ENCODE results near the gene AQR.
"Not testable (repeated sequence)": the region's sequence is repeated elsewhere in the genome, so short reads cannot be mapped to it uniquely, and the experiment has no call there.

AQR gene

DNA sequence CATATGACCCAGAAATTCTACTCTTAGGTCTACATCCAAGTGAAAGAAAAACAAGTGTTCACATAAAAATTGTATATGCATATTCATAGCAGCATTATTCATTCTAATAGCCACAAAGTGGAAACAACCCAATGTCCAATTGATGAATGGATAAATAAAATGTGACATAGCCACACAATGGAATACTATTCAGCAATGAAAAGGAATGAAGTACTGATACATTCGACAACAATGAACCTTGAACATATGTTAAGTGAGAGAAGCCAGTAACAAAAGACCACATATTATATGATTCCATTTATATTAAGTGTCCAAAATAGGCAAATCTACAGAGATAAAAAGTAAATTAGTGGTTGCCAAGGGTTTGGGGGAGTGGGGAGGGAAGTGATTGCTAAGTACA lies 104.0 kb downstream of the AQR start:
- no peak for DNase-seq

DNA sequence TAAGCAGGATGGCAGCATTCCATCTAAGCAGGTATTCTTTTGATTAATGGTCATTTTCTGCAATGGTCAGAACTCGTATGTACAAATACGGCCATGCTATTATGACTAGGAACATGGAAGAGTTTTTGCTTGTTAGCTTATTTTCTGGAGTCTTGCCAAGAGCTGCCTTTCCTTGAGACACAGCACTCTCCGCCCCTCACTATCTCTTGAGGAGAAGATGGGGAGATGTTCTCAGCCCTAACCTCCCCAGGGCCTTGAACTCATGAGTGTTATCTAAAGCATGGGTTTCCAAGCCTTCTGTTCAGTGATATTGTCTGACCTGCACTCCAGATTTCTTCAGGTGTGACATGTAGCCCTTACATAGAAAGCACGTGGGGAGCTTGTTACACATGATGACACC lies 108.3 kb downstream of the AQR start:
- DNase-seq = no peak

DNA sequence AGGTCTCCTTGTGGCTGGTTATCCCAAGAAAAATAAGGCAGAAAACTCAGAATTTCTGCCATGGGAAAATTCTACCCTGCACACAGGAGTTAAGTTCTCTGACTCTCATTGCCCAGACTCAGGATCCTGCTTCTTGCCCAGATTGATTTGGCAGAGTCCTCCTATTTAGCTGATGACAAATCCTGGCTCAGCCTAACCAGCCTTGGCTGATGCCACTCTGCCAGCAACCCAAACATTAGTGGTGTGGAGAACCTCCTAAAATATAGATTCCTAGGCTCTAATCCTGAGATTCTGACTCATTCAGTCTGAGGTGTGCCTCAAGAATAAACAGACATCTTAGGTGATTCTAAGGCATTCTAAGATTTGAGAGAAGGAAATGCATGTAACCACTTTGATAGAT lies 113.6 kb downstream of the AQR start:
- no peak for DNase-seq

DNA sequence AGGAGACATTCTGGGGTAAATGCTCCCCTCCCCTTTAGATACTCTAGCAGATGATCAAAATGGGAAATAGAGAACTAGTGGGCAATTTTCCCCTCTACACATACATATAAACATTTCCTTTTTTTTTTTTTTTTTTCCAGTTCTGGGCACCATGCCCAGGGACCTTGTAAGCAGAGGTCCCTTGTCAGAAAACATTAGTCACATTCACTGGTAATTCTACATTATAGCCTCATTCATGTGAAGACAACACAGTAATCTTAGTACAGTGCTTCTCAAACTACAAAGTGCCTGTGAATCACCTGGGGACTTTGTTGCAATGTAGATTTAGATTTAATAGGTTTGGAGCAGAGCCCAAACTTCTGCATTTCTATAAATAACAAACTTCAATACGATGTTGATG lies 114.1 kb downstream of the AQR start:
- DNase-seq = no peak

DNA sequence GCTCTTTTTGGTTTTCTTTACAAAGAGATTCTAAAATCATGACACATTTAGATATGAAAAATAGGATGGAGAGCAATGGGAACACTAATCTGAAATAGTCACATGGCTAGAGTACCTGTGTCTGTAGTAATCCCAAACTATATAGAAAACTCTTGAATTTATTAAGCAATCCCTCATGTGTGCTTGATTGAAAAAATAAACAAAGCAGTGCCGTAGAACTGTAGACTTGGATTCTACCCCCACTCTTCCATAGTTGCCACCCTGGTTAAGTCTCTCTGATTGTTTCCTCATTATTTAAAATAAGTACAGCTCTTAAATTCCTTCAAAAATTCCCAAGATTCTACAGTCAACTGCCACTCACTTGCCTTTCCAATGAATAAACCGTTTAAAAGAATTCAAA lies 115.3 kb downstream of the AQR start:
- no peak for DNase-seq

DNA sequence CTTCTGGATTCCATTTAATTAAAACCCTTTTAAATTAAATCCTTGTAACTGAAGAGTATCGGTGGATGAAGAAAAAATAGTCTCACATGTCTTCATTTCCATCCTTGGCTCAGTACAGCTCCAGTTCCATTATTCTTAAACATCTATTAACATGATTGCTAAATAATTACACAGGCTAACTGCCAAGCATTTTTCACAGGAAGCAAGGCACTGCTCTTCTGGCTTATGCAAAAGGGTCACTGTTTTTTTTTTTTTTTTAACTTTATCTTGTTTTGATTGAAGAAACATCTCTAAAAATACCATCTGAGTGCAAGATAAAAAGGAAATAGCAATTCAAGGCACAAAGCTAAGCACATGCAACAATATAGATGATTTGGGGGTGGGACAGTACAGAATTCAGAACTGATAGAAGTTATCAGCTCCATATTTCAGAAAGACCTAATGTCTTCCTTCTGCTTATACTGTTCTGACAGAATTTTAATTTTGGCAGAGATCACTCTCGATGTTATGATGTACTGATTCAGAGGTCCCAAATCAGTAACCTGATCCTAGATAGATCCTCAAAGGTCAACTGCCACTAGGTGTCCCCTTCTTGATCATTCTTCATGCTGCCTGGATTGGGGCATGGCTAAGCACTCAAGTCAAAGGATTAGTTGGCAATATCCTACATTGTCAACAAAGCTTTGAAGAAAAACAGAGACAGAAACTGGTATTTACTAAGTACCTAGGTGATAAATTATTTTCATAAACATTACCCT lies 116.4 kb downstream of the AQR start:
- DNase-seq = no peak

DNA sequence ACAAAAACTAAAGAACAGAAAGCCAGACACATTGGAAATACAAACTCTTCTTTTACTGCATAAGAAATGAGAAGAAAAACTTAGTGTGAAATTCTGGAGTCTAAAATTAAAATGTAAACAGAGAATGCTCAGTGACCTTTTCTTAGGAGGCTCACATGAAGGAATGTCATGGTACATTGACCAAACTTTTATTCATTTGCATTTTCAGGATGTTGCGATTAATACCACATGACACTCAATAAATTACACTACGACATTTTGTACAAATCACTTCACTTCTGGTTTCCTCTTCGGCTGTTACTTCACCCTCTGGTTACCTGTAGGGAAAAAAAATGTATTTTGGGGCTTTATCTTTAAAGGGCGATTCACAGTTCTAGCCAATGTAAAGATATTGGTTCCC lies 117.8 kb downstream of the AQR start:
- no peak for DNase-seq

DNA sequence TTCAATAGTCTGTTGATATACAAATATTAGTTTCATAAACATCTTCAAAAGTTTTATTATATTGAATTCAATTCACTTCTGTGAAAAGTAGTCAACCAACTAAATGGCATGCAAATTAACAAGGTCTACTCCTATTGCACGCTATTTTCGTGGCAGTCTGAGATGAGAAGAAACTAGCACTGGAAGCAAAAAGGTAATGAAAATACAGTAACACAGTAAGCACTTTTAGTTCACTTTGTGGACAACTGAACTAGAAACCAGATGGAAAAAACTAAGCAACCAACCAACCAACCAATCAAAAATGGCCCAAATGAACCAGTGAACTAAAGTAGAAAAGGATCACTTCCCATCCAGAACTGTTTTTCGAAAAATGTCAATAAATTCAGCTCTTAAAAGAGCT lies 118.5 kb downstream of the AQR start:
- no peak for DNase-seq

DNA sequence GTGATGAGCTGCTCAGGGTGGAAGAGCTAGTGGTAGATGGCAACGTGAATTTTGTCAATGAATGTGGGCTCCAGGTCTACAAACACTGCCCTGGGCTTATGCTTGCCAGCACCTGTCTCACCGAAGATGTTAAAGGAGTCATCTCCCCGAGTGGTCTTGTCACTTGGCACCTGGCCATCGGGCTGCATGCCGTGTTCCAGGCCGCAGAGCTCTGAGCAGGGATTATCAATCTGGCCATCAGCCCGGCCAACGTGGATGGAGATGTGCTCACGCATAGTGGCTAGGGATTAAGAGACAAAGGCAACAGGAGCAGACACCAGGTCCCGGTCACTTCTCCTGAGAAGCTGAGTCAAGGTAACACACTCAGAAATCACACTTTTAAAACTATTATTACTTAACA lies 119.4 kb downstream of the AQR start:
- no peak for DNase-seq

DNA sequence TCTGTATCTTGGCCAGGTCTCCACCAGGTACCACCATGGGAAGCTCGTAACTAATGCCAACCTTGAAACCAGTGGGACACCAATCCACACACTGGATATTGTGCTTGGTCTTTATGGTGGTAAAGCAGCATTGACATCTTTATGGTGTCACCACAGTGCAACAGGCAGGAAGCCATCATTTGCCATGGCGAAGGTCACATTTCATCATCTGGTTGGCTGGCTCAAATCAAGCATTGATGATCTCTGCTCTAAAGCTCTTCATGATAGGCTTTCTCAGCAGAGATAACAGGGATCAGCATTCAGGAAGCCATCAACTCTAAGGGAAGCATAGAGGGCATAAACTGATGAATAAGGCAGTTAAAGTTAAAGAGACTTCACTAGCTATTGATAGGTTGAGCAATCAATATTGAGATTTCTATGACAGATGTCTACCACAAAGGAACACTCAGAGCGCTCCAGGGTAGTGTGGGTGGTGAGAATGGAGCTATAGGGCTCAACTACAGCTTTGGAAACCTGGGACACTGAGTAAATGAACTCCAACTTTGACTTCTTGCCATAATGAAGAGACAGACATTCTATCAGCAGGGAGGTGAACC lies 120.1 kb downstream of the AQR start:
- no peak for DNase-seq

DNA sequence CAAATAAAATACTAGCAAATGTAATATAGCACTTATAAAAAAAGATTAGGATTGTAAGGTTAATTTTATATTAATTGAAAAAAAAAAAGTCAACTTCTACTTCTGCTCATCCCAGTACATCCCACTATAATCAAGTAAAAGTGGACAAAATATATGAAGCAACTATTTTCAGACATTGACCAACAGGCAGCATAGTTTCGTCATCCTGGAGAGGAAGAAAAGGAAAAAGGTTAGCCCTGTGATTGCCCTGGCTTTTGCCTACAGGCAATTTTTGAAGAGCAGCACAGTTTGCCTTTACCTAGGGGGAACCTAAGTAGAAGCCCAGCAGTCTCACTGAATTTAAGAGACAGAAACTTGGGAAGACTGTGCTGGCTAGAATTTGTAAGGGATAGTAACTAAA lies 121.9 kb downstream of the AQR start:
- no peak for DNase-seq

DNA sequence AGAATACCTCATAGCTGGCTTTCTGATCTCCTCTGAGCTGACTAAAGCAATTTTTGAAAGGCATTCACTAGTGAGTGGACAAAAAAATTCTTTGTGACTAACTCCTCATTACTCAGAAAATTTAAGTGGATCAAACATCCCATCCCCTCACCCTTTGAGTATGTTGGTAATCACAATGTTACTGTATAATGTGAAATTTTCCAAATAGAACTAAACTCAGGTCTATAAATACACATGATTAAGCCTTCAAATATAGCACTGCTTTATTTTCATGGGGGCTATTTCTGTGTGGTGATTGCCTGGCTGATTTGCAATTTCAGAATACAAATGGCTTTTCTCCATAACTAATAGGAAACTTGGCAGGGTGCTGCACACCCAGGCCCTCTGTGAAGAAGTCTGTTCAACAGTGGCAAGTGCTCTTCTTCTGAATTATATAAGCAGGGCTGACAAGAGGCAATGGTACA lies 128.2 kb downstream of the AQR start:
- DNase-seq = no peak

DNA sequence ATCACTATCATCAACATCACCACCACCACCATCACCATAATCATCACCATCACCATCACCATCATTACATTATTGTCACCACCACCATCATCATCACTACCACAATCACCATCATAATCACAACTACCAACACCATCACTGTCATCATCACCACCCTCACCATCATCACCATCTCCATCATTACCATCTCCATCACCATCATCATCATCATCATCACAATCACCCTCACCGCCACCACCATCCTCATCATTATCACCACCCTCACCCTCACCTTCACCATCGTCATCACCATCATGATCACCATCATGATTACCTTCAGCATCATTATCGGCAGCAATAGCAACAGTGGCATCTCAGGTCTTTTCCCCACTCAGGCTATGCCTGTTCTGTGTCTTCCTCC lies 131.3 kb downstream of the AQR start:
- no peak for DNase-seq

DNA sequence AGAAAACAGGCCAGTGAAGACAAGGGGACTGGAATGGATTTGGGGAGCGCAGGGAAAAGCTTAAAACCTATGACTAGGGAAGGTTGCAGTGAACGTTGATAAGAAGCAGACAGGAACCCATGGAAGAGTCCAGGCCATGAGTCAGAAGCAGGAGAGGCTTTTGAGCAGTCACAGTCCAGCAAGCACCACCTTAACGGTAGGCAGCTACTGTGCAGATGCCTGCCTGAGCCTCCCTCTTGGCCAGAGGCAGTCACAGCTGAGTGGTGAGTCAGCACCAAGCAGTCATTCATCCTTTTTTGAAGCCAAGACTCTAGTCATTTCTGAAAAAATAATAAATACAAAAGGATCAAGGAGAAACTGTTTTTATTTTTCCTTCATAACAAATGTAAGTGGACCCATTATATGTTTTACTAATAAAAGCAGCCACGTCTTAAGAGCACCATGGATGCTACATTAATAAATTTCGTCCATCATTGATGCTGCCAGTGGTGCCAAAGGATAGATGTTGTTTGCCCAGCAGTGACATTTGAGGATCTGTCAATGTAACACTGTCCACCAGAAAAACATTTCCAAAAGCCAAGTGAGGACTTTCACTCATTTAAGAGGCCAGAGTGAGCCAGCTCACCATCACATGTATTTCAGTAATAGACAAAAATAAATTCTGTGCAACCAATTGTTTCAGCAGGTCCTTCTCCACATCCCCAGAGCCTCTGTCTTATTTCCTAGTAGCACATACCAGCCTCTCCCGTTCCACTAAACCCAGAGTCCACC lies 132.1 kb downstream of the AQR start:
- DNase-seq = no peak

DNA sequence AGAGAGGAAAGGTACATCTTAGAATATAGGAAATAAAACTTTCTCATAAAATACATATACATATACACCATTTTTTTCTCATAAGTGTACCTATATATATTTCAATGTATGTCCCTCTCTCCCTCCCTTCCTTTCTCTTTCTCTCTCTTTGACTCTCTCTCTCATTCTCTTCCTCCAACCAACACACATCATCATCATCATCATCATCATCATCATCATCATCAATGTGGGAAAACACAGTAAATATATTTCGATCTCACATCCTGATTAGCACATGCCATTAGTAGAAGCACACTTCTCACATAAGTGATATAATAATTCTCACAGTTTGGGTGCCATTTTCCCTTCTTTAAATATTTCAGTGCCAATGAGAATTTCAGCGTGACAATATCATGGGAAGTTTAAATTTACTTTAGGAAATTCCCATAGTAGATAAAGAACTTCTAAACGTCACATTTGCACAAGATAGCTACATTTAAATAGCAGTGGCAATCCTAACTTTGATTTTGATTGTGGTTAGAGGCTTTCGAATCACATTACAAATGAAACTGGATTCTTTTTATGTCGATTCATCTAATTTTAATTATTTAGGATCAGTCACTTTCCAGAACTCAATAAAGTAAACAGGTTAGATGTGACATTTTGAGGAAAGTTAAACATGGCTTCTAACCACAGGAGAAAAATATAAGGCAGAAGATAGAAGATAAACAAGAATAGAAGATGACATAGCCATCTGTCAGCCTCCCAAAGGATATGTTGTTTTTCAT lies 141.2 kb downstream of the AQR start:
- no peak for DNase-seq

DNA sequence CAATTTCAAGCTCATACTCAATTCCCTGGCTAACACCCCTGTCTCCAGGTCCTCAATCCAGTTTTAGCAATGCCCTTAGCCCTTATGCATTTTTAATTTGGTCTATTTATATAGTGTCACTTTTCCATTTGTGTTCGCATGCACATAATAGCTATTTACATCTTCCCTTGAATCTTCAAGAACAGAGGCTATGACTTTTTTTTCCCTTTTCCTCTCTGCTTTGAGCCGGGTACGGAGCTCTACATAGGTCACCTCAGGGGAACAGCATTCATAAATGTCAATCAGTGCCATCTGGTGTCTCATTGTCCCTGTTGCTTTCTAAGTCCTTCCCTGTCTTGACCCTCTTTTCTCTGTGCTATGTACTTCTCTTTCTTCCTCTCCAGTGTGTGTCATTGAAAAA lies 147.7 kb downstream of the AQR start:
- DNase-seq = no peak

DNA sequence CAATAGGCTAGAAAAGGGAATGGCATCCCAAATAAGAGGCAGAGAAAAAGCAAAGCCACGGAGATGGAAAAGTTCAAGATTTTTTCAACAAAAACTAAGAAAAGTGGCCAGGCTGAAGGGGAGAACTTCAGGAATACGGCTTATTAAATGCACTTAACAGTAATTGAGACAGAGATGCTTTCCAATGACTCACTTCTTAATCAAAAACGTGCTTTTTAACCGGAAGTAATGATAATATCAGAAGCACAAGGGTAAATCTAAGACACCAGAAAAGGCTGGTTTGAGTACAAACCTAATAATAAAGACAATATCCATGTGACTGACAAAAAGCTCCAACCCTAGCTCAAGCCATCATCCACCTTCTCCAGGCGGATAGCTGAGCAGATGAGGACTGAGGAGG lies 149.4 kb downstream of the AQR start:
- DNase-seq = no peak

DNA sequence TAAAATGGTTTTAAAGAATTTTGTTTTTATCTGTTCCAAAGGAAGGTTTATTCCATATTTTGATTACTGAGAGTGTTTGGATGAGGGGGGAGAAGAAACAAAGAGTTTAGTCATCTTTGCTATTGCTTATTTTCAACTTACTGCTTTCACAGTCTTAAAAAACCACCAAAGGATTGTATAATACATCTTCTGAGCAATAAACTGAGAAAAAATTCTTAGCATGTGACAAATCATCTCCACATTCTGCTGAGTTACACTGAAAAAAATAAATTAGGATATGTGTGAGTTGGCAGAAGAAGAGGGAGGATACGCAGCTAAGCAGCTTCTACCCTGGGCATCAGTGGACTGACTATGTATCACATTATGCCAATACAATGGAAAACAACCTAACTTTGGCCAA lies 151.0 kb downstream of the AQR start:
- no peak for DNase-seq

DNA sequence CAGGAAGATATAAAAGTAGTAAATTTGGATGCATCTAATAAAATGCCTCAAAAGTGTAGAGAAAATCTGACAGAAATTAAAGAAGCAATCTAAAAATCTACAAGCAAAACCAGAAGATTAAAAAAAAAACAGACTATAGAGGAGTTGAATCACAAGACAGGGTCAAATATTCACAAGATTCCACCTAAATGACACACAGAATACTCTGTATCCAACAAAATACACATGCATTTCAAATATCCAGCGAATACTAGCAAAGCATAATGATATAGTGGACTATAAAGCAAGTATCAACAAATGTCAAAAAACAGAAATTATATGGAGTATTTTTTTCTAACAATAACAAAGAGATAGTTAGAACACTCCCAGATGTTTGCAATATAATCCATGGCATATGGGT lies 153.7 kb downstream of the AQR start:
- no peak for DNase-seq

DNA sequence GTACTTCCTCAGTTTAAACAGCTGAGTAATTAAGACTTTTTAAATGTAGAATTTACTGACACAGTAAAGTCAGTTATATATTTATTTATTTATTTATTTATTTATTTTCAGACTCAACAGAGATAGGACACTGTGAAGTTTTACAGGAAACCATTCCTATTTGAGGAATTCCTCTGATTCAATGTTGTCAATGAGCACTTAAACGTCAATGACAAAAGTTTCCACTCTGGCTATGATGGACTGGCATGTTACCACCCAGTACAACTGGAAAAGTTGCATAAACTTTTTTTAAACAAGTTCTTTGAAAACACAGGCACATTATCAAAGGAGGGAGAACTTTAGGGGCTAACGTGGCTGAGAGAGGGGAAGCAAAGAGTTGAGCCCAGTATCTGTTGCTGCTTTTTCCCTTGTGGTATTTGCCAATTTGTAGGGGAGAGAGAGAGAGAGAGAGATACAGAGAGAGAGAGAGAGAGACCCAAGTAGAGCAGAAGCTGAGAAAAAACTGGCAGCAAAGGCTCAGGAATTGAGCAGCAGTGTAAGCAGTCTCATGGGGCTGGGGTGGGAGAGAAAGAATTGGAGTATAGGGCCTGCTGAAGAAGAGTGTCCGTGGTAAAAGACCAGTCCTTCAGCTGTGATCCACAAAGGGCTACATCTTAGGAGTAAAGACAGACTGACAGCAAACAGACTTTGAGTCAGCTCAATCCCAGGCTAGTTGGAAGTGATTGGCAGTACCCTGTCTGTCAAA lies 155.9 kb downstream of the AQR start:
- DNase-seq = no peak

DNA sequence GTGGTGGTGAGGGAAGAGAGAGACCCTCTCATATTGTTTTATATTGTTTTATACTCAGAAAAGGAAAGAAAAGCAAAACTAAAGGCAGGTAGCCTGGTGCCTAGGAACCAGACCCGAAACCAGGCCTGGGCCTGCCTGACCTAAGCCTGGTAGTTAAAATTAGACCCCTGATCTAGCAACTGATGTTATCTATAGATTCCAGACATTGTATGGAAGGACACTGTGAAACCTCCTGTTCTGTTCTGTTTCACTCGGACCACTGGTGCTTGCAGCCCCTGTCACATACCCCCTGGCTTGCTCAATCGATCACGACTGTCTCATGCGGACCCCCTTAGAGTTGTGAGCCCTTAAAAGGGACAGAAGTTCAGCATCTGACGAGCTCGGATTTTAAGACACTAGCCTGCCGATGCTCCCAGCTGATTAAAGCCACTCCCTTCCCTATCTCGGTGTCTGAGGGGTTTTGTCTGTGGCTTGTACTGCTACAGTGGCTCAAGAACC lies 156.6 kb downstream of the AQR start:
- not testable (repeated sequence) for DNase-seq

DNA sequence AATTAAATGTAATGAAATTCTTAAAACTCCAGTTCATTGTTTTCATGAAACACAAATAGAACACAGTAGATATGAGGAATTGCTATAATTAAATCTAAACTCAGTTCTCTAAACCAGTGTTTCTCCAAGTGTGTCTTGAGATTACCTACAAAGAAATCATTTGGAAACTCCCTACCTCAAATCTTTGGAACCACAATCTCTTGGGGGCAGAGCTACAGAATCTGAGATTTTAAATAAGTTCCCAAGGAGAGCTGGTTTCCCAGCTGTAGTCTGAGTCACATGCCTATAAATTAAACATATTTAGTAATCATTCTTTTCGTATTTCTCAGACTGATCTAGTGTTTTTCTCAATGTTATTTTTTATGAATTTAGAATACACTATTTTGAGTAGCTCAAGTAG lies 157.2 kb downstream of the AQR start:
- no peak for DNase-seq
